ENCODE data around the gene ARAP2.

Gene ARAP2

DNA sequence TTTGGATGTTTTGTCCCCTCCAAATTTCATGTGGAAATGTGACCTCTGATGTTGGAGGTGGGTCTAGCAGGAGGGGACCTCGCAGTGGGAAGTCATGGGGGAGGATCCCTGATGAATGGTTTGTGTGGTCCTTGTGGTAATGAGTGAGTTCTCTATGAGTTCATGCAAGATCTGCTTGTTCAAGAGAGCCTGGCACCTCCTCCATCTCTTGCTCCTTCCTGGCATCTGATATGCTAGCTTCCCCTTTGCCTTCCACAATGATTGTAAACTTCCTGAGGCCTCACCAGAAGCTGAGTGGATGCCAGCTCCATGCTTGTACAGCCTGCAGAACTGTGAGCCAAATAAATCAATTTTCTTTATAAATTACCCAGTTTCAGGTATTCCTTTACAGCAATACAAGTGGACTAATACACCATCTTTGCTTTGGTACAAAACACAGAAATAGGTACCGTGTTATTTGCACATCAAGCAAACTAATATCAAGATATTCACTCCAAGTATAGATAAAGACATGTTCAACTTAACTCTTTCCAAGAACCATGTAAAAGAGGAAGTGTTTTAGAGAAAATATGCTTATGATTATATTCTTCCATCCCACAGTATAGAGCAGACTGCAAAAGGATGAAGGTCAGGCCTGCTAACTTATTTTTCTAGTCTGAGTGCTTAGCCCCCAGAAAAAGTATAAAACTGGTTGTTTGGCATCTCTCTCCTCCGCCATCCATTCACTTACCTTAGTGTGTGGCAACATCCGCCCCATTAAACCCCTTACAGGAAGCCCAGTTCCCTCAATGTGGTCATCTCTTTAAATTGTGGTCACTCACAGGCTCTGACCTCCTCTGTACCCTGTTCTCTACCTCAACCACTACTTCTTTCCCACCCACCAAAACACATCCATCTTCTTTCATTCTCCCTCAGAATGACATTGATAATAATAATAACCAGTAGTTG, 6.7 kb downstream of the ARAP2 start:
- Mint-ChIP-seq H3K27ac (no peak overlapping the region), H3K36me3 (peaks cover 34% of the 10 kb centered on the region), H3K9me3 (peaks cover 18% of the 10 kb centered on the region), H3K27me3 (no peaks in the 10 kb centered on the region), H3K4me3 (no peak overlapping the region), H3K4me1 (peaks cover 73% of the 10 kb centered on the region)

DNA sequence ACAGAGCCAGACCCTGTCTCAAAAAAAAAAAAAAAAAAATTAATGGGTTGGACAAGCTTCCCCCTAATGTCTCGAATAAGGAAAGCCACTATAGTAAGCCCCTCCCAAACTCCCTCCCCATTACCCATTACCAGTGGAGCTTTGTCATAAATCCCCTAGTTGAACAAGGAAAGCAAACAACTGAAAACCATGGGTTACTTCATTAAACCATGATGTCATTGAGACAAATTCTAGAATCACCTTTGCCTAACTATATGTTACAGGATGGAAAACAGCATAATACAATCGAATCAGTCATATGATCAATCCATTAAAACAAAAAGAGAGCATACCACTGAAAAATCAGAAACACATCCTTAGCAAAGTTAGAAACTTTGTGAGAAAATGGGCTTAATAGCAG, 8.2 kb downstream of the ARAP2 start:
- peaks cover 72% of the 10 kb centered on the region for H3K4me1 Mint-ChIP-seq
- H3K27ac Mint-ChIP-seq = no peak overlapping the region
- no peak overlapping the region for H3K4me3 Mint-ChIP-seq
- peaks cover 18% of the 10 kb centered on the region for H3K9me3 Mint-ChIP-seq
- no peaks in the 10 kb centered on the region for H3K27me3 Mint-ChIP-seq
- peaks cover 34% of the 10 kb centered on the region for H3K36me3 Mint-ChIP-seq

DNA sequence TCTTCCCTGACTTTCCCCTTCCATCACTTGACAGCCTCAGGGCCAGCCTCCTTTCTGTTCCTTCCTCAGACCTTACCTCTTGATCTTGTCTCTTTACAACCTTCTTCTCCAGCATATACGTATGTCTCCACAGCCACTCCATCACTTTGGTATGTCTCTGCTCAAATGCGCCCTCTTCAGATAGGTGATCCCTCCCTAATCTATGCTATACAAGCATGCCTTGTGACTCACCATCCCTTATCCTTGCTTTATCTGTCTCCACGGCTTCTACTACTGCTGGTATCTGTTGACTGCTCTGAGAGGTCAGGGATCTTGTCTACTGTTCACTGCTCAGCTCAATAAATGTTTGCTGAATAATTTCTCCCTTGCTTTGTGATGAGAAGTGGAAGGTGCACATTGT, 9.0 kb downstream of the ARAP2 start:
- Mint-ChIP-seq H3K4me1 (peaks cover 72% of the 10 kb centered on the region), H3K27ac (peak overlapping the region; percentile 0), H3K27me3 (no peaks in the 10 kb centered on the region), H3K9me3 (peaks cover 18% of the 10 kb centered on the region), H3K4me3 (no peak overlapping the region), H3K36me3 (peaks cover 34% of the 10 kb centered on the region)

DNA sequence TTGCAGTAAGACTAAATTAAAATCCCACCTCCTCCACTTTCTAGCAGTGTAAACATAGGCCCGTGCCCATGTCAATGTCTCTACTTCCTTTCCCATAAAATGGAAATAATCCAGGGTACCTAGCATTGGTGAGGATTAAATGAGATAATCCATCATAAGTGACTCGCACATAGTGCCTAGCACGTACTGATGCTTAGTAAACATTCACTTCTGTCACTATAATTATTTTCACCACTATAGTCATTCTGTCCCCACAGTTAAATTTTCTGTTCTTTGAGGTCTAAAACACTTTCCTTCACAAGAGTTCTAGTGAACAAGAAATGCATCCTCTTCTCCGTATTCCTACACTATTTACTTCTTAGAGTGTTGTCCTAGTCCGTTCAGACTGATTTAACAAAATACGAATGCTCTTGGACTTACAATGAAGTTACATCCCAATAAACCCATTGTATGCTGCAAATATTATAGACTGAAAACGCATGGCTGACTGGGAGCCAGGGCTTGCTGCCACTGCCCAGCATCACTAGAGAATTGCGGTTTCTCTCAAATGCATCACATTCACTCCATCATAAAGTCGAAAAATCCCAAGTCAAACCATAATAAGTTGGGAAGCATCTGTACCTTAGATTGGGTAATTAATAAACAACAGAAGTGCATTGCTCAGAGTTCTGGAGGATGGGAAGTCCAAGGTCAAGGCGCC, 10.6 kb downstream of the ARAP2 start:
- Mint-ChIP-seq H3K27ac (peak overlapping the region; percentile 69), H3K4me3 (no peak overlapping the region), H3K4me1 (peaks cover 77% of the 10 kb centered on the region), H3K9me3 (peaks cover 18% of the 10 kb centered on the region), H3K36me3 (peaks cover 30% of the 10 kb centered on the region), H3K27me3 (no peaks in the 10 kb centered on the region)

DNA sequence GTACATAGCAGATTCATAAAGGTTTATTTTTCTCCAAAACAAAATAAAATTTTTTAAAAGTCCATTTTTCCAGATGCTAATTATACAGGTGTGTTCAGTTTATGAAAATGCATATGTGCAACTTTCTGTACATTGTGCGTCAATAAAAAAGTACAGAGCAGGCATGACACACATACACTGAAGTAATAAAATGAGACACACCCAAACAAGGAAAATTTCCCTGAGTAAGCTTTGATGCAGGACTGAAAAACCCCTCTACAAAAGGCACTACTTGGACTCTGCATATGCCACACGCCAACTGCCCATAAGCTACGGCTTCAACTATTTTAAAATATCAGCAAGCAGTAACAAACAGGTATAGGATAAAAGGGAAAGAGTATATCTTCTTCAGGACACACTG, 13.8 kb downstream of the ARAP2 start:
- no peak overlapping the region for H3K4me3 Mint-ChIP-seq
- peaks cover 88% of the 10 kb centered on the region for H3K4me1 Mint-ChIP-seq
- H3K36me3 Mint-ChIP-seq = peaks cover 15% of the 10 kb centered on the region
- H3K9me3 Mint-ChIP-seq = peaks cover 10% of the 10 kb centered on the region
- H3K27me3 Mint-ChIP-seq = no peaks in the 10 kb centered on the region
- no peak overlapping the region for H3K27ac Mint-ChIP-seq

DNA sequence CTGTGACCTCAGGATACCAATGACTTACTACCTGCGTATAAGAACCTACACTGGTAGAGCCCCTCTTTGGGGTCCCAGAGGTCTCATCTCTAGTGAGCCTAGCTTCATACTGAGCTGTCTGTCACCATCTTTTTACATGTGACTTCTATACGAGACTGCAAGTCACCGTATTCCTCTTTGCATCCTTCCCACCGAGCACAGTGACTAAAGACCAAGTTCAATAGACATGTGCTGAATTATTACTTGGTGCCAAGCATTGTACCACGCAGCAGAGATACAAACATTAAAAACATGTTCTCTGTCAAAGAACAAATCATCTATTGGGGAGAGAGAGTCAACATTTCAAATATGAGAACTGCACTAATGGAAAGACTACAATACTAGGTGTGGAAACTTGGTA, 16.4 kb downstream of the ARAP2 start:
- peaks cover 3% of the 10 kb centered on the region for H3K36me3 Mint-ChIP-seq
- peaks cover 89% of the 10 kb centered on the region for H3K4me1 Mint-ChIP-seq
- H3K9me3 Mint-ChIP-seq = no peaks in the 10 kb centered on the region
- no peak overlapping the region for H3K4me3 Mint-ChIP-seq
- H3K27ac Mint-ChIP-seq = peak overlapping the region; percentile 91
- H3K27me3 Mint-ChIP-seq = no peaks in the 10 kb centered on the region

DNA sequence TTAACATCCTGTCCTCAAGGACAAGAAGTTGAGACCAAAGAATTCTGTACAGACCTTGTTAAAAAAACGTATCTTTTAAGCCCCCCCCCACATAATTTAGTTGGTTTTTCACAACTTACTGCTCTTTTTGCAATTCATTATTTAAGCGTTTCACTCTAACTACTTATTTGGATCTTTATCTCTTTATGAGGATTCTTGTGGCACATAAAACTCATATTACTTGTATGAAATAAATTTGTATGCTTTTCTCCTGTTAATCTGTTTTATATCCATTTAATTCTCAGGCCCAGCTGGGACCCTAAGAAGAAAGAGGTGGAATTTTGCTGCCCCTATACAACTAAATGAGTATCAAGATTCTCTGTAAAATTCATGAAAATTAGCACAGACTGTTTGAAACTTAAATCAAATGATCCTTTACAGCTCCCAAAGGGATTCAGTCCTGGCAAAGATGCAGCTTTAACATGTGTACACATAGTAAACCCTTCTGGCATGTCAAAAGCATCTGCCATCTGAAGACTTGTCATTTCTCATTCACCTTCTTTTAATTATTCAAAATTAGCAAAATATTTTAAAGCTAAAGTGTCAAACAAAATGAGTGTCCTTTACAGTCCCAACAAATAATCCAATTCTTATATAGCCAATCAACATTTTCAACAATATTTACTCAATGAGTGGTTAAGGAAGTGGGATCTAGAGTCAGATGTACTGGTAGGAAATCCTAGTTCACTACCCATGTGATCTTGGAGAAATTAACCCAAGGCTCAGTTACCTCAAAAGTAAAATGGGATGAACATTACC, 17.7 kb downstream of the ARAP2 start:
- Mint-ChIP-seq H3K4me3 (no peak overlapping the region), H3K4me1 (peaks cover 89% of the 10 kb centered on the region), H3K27ac (no peak overlapping the region), H3K9me3 (no peaks in the 10 kb centered on the region), H3K36me3 (peaks cover 3% of the 10 kb centered on the region), H3K27me3 (no peaks in the 10 kb centered on the region)

DNA sequence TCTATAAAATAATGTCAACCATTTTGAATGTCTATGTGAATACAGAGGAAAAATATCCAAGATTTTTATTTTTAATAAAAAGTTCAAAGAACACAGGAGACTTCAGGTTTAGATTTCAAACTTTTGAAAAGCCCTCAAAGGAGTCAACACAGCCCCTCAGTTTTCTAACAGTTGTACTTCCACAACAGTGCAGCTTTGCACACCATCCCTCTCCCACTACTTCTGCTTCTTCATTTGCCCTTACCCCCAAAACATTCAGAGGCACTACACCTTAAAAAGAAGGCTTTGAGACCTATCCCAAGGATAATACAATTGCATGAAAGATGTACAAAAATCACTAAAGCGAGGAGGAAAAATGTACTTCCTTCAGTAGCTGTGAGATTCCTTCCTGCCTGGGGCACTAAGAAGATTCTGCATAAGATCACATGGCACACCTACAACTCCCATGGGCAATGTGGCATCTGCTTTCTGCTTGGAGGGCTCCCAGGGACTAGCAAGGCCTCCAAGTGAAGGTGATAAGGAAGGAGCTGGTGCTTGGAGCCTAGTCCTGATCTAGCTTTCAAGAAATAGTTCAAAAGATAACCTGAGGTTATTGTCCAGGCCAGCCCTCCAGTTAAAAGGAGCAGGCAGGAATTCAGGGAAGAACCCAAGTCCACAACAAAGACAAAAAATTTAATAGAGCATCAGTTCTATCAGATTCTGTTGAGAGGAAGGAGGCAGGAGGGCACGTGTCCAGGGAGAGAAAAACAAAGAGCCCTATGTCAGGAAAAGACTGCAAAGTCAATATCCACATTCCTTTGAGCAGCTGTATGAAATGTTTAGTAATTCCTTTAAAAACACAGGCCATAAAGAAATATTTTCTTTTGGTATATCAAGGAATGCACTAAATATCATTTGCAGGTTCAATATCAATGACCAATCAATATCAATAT, 19.1 kb downstream of the ARAP2 start:
- Mint-ChIP-seq H3K4me3 (peak overlapping the region; percentile 59), H3K27ac (peak overlapping the region; percentile 5), H3K27me3 (no peaks in the 10 kb centered on the region), H3K4me1 (peaks cover 84% of the 10 kb centered on the region), H3K9me3 (no peaks in the 10 kb centered on the region), H3K36me3 (peaks cover 3% of the 10 kb centered on the region)

DNA sequence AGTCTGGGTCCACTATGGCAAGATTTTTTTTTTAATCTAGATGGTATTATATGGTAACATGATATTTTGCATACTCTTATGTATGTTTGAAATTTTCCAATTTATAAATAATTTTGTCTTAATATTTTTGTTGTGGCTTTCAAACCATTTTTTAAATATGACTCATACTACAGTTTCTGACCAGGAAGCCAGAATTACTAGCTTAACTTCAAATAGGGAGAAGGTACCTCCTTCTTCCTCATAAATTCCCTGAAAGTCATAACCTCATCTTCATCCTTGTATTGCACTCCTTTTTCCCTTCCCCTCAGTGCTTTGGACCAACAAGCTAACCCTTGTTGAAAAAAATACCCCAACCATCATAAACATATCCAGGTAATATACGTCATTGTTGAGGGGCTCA, 21.6 kb downstream of the ARAP2 start:
- H3K27ac Mint-ChIP-seq = no peak overlapping the region
- H3K9me3 Mint-ChIP-seq = no peaks in the 10 kb centered on the region

DNA sequence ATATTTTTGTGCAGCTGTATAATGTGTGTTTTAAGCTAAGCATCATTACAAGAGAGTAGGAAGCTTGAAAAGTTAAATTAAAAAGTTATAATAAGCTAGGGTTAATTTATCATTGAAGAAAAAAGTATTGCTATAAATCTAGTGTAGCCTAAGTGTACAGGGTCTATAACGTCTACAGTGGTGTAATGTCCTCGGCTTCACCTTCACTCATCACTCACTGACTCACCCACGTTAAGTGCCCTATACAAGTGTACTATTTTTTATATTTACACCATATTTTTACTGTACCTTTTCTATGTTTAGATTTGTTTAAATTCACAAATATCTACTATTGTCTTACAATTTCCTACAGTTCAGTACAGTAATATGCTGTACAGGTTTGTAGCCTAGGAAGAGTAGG, 23.5 kb downstream of the ARAP2 start:
- Mint-ChIP-seq H3K4me3 (no peak overlapping the region), H3K36me3 (peaks cover 8% of the 10 kb centered on the region), H3K27ac (no peak overlapping the region), H3K27me3 (no peaks in the 10 kb centered on the region), H3K4me1 (peaks cover 67% of the 10 kb centered on the region), H3K9me3 (no peaks in the 10 kb centered on the region)

More for the DNA sequence above, 21.6 kb downstream of the ARAP2 start:
- Mint-ChIP-seq H3K36me3 (peaks cover 8% of the 10 kb centered on the region), H3K27me3 (no peaks in the 10 kb centered on the region), H3K4me3 (no peak overlapping the region), H3K4me1 (peaks cover 81% of the 10 kb centered on the region)

DNA sequence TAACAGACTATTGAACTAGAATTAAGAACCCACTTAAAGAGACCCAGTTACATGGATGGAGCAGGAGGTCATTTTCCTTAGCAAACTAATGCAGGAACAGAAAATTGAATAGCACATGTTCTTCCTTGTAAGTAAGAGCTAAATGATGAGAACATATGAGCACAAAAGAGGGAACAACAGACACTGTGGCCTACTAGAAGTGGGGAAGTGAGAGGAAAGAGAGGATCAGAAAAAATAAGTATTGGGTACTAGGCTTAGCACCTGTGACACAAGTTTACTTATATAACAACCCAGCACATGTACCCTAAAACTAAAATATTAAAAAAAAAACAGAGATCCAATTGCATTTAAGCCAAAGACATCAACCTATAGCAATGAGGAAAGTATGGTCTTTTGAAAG, 26.2 kb downstream of the ARAP2 start:
- Mint-ChIP-seq H3K9me3 (no peaks in the 10 kb centered on the region), H3K4me1 (peaks cover 63% of the 10 kb centered on the region), H3K27ac (peak overlapping the region; percentile 89), H3K36me3 (peaks cover 14% of the 10 kb centered on the region), H3K4me3 (no peak overlapping the region), H3K27me3 (no peaks in the 10 kb centered on the region)

DNA sequence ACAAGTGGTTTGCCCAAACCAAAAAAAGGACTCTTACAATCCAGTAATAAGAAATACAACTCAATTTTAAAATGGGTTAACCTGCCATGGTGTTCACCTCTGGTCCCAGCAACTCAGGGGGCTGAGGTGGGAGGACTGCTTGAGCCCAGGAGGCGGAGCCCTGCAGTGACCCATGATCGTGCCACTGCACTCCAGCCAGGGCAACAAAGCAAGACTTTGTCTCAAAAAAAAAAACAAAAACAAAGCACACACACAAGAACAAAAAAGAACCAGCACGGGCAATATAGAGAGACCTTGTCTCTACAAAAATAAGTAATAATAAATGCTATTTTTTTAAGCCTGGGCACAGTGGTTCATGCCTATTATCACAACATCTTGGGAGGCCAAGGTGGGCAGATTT, 28.7 kb downstream of the ARAP2 start:
- Mint-ChIP-seq H3K9me3 (no peaks in the 10 kb centered on the region), H3K4me1 (peaks cover 49% of the 10 kb centered on the region)

DNA sequence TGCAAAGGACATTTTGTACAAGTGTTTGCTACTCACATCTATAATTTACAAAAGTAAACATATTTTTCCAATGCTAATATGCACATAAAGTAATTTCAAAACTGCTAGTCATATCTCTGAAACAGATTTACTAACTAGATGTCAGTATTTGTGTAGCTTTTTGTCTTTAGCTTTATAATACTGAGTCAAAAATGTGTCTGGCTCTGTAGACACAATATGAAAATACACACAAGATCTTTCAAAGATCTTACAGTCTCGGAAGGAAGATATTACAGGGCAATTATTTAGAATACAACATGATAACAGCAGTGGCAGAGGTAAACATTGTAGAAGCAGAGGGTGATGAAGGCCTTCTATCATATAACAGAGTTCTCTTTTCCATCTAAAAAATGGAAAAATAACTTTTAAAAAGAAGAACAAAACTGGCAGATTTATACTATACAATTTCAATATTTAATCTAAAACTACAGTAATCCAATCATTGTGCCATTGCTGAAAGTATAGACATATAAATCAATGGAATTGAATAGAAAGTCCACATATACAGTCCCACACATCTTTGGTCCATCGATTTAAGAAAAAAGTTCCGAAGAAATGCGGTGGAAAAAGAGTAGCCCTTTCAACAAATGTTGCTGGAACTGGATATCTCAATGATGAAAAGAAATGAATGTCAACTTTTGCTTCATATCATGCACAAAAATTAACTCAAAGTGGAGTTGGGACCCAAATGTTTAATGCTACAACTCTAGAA, 29.4 kb downstream of the ARAP2 start:
- H3K4me3 Mint-ChIP-seq = no peak overlapping the region
- no peaks in the 10 kb centered on the region for H3K27me3 Mint-ChIP-seq
- no peaks in the 10 kb centered on the region for H3K9me3 Mint-ChIP-seq
- H3K27ac Mint-ChIP-seq = no peak overlapping the region
- H3K4me1 Mint-ChIP-seq = peaks cover 47% of the 10 kb centered on the region
- peaks cover 19% of the 10 kb centered on the region for H3K36me3 Mint-ChIP-seq

More for the DNA sequence above, 28.7 kb downstream of the ARAP2 start:
- Mint-ChIP-seq H3K36me3 (peaks cover 20% of the 10 kb centered on the region), H3K27ac (no peak overlapping the region), H3K4me3 (no peak overlapping the region), H3K27me3 (no peaks in the 10 kb centered on the region)

DNA sequence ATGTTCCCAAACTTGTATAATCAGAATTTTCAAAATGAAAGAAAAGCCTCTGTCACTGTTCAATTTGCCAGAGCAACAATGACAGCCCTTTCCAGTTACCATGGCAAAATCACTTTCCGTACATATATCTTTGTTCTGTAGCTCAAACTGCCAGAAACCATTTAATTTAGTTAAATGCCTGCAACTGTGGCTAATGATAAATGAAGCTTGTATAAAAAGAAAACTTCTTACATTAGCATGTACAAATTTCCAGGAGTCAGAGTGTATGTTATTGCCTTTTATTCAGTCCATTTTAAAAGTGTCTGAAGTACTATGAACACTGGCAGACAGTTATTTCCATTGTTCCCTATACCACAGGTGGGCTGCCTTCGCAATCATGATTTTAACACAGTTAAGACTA, 30.3 kb downstream of the ARAP2 start:
- Mint-ChIP-seq H3K36me3 (peaks cover 18% of the 10 kb centered on the region), H3K9me3 (no peaks in the 10 kb centered on the region), H3K4me3 (no peak overlapping the region), H3K27me3 (no peaks in the 10 kb centered on the region), H3K4me1 (peaks cover 50% of the 10 kb centered on the region), H3K27ac (no peak overlapping the region)
